Stimulated activated naive CD8-positive, alpha-beta T cell treated with anti-CD3 and anti-CD28 coated beads, Interleukin-15, amount 100 ng/mL, for 72 hours (primary cell): ENCODE measurements around the gene ATP4A.

Experiments used
- ATAC-seq: fragments of 150-1000 bp; cut with Tn5 transposase; 2 replicates; pipeline ENCODE4 v1.10.0; 2021; ENCODE audit warnings: mild to moderate bottlenecking, moderate library complexity
- DNase-seq, 2 donors: peaks; one replicate each; pipeline ENCODE4 v3.0.0; 2021 to 2022
- H3K27ac Mint-ChIP-seq, 2 donors: one replicate each; pipeline ENCODE4 v1.8.0; 2022; ENCODE audit warnings: mild to moderate bottlenecking in 2 of 2, mixed read lengths in 2 of 2, moderate library complexity in 2 of 2
- H3K27me3 Mint-ChIP-seq: one replicate; pipeline ENCODE4 v1.8.0; 2022; ENCODE audit warnings: mixed read lengths
- H3K4me1 Mint-ChIP-seq: one replicate; pipeline ENCODE4 v1.8.0; 2022; ENCODE audit warnings: mild to moderate bottlenecking, mixed read lengths
- H3K4me3 Mint-ChIP-seq, 2 donors: one replicate each; pipeline ENCODE4 v1.8.0; 2022; ENCODE audit warnings: mild to moderate bottlenecking in 2 of 2, mixed read lengths in 2 of 2, moderate library complexity in 1 of 2
- H3K9me3 Mint-ChIP-seq, 2 donors: one replicate each; pipeline ENCODE4 v1.8.0; 2022; ENCODE audit warnings: mixed read lengths in 2 of 2

ATP4A gene

DNA sequence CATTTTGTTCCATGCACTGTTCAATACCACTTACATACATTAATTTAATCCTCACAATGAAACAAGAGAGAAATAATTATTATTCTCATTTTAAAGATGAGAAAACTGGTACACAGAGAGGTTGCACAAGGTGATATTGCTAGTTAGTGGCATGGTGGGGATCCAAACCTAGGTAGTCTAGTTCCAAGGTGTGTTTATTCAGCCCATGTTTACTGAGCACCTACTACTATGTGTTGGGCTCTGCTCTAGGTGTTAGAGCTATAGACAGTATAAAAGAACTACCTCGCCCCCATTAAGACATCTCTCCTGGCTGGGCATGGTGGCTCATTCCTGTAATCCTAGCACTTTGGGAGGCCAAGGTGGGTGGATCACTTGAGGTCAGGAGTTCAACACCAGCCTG is 19.3 kb upstream of the ATP4A start:
- ATAC-seq (no peak), DNase-seq (no peak)
- Mint-ChIP-seq H3K9me3 (no peaks in the 10 kb centered on the region), H3K4me1 (no peaks in the 10 kb centered on the region), H3K4me3 (no peak overlapping the region), H3K27me3 (peaks cover 35% of the 10 kb centered on the region), H3K27ac (no peak overlapping the region)

DNA sequence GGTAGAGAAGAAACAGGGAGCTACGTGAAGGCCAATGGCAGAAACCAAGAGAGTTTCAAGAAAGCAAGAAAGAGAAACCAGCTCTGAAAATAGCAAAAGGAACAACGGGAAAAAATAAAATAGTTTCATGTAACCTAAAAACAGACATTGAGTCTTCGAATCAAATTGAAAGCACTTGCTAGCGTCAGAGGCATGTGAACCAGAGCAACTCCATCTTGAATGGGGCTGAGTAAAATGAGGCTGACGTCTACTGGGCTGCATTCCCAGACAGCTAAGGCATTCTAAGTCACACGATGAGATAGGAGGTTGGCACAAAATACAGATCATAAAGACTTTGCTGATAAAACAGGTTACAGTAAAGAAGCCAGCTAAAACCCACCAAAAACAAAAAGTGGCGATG is 15.2 kb upstream of the ATP4A start:
- DNase-seq (no peak), ATAC-seq (no peak)
- Mint-ChIP-seq H3K27ac (no peak overlapping the region), H3K4me3 (no peak overlapping the region), H3K27me3 (peaks cover 21% of the 10 kb centered on the region), H3K9me3 (peaks cover 18 to 23% of the 10 kb centered on the region in 2 donors), H3K4me1 (no peaks in the 10 kb centered on the region)

DNA sequence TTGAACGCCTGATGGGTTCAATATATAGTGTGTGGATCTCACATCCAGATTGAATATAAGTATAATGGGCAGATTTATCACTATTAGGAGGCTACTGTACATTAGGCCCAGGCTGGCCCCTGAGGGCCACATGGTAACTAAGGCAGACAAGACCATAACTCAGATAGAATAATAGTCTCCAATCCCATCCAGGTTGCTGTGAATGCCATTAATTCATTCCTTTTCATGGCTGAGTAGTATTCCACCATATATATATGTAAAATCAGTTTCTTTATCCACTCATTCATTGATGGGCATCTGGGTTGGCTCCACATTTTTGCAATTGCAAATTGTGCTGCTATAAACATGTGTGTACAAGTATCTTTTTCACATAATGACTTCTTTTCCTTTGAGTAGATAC is 14.5 kb upstream of the ATP4A start:
- Mint-ChIP-seq H3K4me1 (no peaks in the 10 kb centered on the region), H3K27me3 (peaks cover 13% of the 10 kb centered on the region), H3K27ac (no peak overlapping the region), H3K9me3 (peaks cover 18 to 23% of the 10 kb centered on the region in 2 donors), H3K4me3 (no peak overlapping the region)
- DNase-seq (no peak), ATAC-seq (no peak)

DNA sequence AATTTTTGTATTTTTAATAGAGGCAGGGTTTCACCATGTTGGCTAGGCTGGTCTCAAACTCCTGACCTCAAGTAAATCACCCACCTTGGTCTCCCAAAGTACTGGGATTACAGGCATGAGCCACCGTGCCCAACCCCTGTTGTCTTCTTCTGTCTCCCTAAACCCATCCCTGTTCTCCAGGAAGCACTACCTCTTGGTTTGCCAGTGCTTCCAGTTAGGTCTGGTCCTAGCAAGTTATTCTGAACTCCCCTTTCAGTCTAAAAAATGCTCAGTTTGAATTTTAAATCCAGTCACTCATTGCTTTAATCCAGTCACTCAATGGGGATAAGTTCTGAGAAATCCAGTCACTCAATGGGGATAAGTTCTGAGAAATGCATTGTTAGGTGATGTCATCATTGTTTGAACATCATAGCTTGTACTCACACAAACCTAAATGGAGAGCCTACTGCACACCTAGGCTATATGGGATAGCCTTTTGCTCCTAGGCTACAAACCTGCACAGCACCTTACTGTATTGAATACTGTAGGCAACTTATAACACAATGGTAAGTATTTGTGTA is 8.0 kb upstream of the ATP4A start:
- H3K4me3 Mint-ChIP-seq, result no peak overlapping the region
- ATAC-seq (no peak), DNase-seq (no peak)
- peaks cover 34% of the 10 kb centered on the region for H3K27me3 Mint-ChIP-seq
- H3K4me1 Mint-ChIP-seq, result no peaks in the 10 kb centered on the region
- no peak overlapping the region for H3K27ac Mint-ChIP-seq
- peaks cover 11 to 12% of the 10 kb centered on the region in 2 donors for H3K9me3 Mint-ChIP-seq

DNA sequence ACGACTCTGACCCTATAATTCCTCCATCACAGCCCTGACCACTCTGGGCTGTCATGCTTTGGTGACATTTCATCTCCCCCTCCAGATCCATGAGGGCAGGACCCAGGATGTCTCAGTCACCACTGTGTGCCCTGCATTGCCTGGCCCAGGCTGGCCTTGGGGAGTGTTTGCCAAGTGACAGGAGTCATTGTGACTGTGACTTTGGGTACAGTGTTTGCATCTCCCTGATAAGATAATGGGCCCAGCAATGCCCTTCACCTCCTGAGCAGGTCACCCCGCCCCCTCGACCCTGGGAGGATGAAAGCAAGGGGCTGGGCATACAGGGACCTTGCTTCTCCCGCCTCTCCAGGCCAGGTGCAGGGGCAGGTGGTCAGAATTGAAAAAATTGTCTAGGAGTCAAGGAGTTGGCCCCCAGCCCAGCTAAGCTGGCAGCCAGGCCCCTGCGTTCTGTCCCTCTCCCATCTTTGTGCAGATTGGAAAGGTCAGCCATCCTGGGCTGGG is 5.9 kb upstream of the ATP4A start:
- peaks cover 40% of the 10 kb centered on the region for H3K27me3 Mint-ChIP-seq
- no peak for ATAC-seq
- H3K4me3 Mint-ChIP-seq, result no peak overlapping the region
- H3K9me3 Mint-ChIP-seq, result no peaks in the 10 kb centered on the region
- no peak for DNase-seq
- H3K27ac Mint-ChIP-seq, result no peak overlapping the region
- H3K4me1 Mint-ChIP-seq, result no peaks in the 10 kb centered on the region

DNA sequence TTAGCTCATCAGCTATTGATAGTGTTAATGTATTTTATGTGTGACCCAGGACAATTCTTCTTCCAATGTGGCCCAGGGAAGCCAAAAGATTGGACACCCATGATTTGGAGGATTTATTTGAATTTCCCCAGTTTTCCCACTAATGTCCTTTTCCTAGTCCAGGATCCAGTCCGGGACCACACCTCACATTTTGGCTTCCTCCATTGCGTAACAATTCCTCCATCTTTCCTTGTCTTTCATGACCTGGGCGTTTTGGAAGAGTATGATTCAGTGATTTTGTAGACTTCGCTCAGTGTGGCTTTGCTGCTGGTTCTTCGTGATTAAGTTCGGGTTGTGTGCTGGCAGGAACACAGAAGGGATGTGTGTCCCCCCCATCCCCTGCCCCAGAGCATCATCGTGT is 3.3 kb upstream of the ATP4A start:
- ATAC-seq, result no peak
- Mint-ChIP-seq H3K27me3 (peaks cover 59% of the 10 kb centered on the region), H3K4me3 (no peak overlapping the region), H3K27ac (no peak overlapping the region), H3K9me3 (no peaks in the 10 kb centered on the region), H3K4me1 (no peaks in the 10 kb centered on the region)
- no peak for DNase-seq

DNA sequence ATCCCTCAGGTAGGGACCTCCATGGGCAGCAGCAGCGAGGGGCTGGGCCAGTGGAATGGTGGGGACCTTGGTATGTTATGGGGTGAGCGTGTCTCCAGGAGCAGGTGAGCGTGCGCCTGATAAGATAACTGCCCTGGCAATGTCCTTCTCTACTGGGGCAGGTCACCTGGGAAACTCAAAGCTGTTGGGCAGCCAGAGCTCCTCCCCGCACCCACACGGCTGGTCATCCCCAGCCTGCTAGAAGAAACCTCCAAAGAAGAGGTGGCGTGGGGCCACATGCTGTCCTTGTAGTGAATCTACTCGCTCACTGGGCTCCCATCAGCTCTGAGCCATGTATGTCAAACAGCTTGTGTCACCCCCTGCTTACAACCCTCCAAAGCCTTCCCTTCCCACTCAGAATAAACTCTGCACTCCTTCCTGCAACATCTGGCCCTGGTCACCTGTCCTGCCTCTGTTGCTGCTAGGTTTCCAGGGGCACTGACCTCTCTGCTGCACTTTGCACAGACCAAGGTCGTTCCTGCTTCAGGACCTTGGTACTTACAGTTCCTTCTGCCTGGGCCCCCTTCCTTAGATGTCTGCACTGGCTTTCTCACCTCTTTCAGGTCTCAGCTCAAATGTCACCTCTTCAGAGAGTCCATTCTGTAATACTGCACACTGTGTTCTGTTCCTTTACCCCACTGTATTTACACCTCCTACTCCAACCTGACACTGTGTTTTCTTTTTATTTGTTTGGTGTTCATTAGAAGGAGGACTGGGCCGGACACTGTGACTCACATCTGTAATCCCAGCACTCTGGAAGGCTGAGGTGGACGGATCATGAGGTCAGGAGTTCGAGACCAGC is 1.8 kb upstream of the ATP4A start:
- ATAC-seq (no peak), DNase-seq (no peak)
- H3K27me3 Mint-ChIP-seq, result peaks cover 59% of the 10 kb centered on the region
- H3K9me3 Mint-ChIP-seq, result no peaks in the 10 kb centered on the region
- no peaks in the 10 kb centered on the region for H3K4me1 Mint-ChIP-seq
- H3K4me3 Mint-ChIP-seq, result no peak overlapping the region
- H3K27ac Mint-ChIP-seq, result peak overlapping the region in 1 of 2 donors; percentile 9

DNA sequence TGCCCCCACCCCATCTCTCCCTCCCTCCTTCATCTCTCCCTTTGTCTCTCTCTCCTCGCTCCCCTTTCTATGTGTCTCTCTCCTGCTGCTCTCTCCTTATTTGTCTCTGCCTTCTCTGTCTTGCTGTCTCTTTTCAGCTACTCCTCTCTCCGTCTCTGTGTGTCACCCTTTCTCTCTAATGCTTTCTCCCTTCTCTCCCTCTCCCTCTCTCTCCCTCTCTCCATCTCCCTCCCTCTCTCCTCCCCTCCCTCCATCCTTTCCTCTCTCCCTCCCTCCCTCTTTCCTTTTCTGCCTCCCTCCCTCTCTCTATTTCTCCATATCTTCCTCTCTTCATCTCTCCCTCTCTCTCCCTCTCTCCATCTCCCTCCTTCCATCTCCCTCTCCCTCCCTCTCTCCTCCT is 682 bp downstream of the ATP4A start:
- DNase-seq, result no peak
- Mint-ChIP-seq H3K4me3 (no peak overlapping the region), H3K27ac (no peak overlapping the region), H3K9me3 (no peaks in the 10 kb centered on the region), H3K27me3 (peaks cover 76% of the 10 kb centered on the region), H3K4me1 (peaks cover 9% of the 10 kb centered on the region)
- no peak for ATAC-seq

DNA sequence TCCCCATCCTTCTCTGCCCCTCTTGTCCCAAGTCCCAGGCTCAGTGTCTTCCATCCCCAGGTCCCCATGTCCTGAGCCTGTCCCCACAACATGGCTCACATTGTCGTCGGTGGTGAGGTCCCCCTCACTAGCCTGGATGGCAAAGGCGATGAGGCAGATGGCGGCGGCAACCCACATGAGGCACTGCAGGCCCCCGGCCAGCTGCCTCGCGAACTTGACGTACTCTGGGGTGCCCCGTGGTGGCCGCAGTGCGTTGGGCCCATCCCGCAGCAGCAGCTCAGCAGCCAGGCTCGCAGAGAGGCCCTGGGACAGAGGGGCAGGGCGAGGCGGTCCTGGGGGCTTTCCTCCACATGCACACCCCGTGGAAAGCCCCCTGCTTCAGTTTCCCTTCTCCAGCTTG is 1.1 kb downstream of the ATP4A start:
- H3K27me3 Mint-ChIP-seq, result peaks cover 76% of the 10 kb centered on the region

DNA sequence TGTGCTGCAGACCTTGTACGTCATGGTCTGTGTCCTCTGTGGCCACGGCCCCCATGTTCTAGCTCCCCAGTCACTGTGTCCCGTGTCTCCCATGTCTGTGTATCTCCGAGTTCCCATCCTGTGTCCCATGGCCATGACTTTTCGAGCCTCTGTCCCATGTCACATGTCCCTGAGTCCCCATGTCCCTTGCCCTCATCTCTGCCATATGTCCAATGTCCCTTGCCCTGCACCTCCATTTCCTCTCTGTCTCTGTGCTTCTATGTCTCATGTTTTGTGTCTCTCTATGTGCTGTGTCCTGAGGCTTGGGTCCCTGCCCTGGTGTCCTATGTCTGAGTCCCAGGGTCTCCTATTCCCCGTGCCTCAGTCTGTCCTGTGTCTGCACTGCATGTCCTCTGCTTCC is 2.0 kb downstream of the ATP4A start:
- ATAC-seq (no peak), DNase-seq (no peak)
- H3K4me1 Mint-ChIP-seq, result peaks cover 18% of the 10 kb centered on the region
- no peak overlapping the region for H3K4me3 Mint-ChIP-seq
- peaks cover 78% of the 10 kb centered on the region for H3K27me3 Mint-ChIP-seq
- no peak overlapping the region for H3K27ac Mint-ChIP-seq
- H3K9me3 Mint-ChIP-seq, result no peaks in the 10 kb centered on the region

More for the DNA sequence above, 1.1 kb downstream of the ATP4A start:
- Mint-ChIP-seq H3K4me3 (no peak overlapping the region), H3K4me1 (peaks cover 14% of the 10 kb centered on the region), H3K27ac (no peak overlapping the region), H3K9me3 (no peaks in the 10 kb centered on the region)
- DNase-seq, result no peak
- no peak for ATAC-seq

DNA sequence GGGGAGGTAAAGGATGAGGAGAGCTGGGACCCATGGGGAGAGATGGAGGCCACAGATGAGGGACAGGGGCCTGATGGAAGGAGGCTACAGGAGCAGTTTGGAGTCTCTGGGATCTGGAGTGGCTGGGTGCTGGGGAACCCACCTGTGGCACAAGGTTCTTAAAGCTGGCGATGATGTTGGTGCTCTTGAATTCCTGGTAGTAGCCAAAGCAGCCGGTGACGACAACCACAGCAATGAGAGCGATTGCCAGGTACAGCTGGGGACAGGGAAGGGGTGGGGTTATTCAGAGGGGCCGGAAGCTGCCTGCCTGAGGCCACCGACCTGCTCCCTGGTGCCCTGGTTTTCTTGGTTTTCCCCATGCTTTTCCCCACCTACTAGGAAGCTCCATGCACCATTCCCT is 2.8 kb downstream of the ATP4A start:
- no peak for ATAC-seq
- peaks cover 18% of the 10 kb centered on the region for H3K4me1 Mint-ChIP-seq
- H3K4me3 Mint-ChIP-seq, result no peak overlapping the region
- no peaks in the 10 kb centered on the region for H3K9me3 Mint-ChIP-seq
- H3K27me3 Mint-ChIP-seq, result peaks cover 86% of the 10 kb centered on the region
- no peak for DNase-seq
- no peak overlapping the region for H3K27ac Mint-ChIP-seq

DNA sequence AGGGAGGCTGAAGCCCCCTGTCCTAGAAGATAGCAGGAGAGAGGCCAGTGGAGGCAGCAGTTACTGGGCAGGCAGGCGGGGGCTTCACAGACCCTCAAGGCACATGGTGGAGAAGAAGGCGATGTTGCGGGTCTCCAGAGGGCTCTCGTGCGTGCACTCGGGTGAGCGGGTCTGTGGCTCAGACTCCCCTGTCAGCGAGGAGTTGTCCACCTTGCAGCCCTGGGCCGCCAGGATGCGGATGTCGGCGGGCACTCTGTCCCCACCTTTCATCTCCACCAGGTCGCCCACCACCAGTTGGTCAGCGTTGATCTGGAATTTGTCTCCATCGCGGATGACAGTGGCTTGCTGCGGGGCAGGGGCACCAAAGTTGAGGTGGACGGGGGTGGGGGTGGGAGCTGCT is 3.2 kb downstream of the ATP4A start:
- H3K4me3 Mint-ChIP-seq, result no peak overlapping the region
- peaks cover 86% of the 10 kb centered on the region for H3K27me3 Mint-ChIP-seq

DNA sequence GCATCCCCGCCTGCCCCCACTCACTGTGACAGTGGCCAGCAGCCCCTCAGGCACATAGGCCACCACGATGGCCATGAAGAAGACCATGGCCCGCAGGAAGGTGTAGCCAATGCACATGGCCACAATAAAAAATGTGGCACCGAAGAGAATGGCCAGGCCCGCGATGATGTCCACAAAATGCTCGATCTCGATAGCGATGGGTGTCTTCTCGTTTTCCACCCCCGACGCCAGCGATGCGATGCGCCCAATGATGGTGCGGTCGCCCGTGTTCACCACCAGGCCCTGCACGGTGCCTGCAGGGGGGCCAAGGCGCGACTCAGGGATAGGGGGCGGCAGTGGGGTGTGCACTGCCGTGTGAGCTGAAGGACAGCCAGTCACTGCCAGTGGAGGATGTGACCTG is 3.7 kb downstream of the ATP4A start:
- H3K27me3 Mint-ChIP-seq, result peaks cover 83% of the 10 kb centered on the region
- no peak overlapping the region for H3K4me3 Mint-ChIP-seq
- ATAC-seq (no peak), DNase-seq (no peak)
- H3K27ac Mint-ChIP-seq, result no peak overlapping the region
- no peaks in the 10 kb centered on the region for H3K9me3 Mint-ChIP-seq
- peaks cover 18% of the 10 kb centered on the region for H3K4me1 Mint-ChIP-seq

More for the DNA sequence above, 3.2 kb downstream of the ATP4A start:
- Mint-ChIP-seq H3K9me3 (no peaks in the 10 kb centered on the region), H3K4me1 (peaks cover 18% of the 10 kb centered on the region), H3K27ac (no peak overlapping the region)
- DNase-seq (no peak), ATAC-seq (no peak)

DNA sequence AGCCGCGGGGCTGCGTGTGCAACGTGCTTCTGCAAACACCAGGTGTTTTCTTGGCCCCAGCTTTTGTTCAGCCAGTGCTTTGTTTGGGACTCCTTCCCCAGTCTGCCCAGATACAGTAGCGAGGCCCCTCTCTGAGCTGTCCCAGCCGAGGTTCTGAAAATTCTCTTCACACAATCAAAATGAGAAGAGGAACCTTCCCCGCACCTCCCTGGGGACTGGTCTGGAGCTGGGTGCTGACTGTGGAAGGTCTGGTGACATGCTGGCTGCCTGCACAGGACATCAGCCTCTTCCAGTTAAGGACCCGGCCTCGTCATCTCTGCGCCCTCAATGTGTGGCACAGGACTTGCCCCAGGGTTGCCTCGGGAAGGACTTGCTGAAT is 4.2 kb downstream of the ATP4A start:
- ATAC-seq, result no peak
- Mint-ChIP-seq H3K4me3 (no peak overlapping the region), H3K9me3 (no peaks in the 10 kb centered on the region), H3K27ac (no peak overlapping the region), H3K27me3 (peaks cover 83% of the 10 kb centered on the region), H3K4me1 (peaks cover 18% of the 10 kb centered on the region)
- no peak for DNase-seq

DNA sequence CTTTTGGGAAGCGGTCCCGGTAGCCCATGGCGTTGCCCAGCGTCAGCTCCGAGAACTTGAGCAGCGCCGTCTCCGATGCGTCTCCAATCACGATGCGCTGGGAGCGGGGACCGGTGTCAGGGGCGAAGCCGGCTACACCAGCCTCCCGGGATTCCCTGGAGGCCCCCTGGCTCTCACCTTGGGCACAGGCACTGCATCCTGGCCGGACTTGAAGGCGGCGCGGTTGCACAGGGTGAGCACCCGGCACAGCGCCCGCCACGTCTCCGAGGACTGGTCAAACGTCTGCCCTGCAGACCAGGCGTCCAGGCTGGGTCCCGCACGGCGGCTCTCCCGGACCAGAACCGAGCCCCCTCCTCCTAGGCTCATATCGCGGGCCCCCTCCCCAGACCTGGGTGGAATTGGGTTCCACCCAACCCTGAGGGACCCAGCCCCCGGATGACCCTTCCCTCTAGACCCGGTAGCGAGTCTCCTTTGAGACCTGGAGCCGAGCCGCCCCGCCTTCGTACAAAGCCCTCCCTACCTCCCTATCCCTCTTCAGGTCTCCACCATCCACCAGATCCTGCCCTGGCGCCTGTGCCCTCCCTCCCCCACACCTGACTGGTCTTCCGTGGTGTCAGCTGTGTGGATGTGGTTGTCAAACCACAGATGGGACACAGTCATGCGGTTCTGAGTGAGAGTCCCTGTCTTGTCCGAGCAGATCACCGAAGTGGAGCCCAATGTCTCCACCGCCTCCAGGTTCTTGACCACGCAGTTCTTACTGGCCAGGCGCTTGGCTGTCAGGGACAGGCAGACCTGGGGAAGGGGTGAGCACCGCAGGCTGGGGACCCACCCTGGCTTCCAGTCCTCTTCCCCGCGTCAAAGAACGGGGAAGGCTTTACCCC is 4.8 kb downstream of the ATP4A start:
- DNase-seq, result no peak
- Mint-ChIP-seq H3K27ac (no peak overlapping the region), H3K27me3 (peaks cover 82% of the 10 kb centered on the region), H3K4me3 (peak overlapping the region; percentile 83 to 88), H3K9me3 (no peaks in the 10 kb centered on the region), H3K4me1 (peaks cover 18% of the 10 kb centered on the region)
- ATAC-seq, result no peak
